ENCODE measurements around the gene DPYD.

DPYD gene

DNA sequence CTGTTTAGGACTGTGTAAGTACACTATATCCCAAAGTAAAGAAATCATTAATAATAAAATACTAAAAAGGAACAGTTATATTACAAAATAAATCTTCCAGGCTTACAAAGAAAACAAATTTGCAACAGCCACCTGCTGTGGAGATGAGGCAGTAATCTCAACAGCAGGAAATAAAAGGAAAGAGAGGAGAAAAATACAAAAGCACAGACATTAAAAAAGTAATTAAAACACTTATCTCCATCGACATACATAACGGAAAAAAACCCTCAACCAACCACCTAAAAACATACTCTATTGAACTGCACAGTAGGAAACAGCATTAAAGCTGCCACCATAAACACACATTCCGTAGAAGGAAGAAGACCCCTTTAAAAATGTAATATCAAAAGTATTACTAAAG, 317.6 kb downstream of the DPYD start:
- DNase-seq: no peak

DNA sequence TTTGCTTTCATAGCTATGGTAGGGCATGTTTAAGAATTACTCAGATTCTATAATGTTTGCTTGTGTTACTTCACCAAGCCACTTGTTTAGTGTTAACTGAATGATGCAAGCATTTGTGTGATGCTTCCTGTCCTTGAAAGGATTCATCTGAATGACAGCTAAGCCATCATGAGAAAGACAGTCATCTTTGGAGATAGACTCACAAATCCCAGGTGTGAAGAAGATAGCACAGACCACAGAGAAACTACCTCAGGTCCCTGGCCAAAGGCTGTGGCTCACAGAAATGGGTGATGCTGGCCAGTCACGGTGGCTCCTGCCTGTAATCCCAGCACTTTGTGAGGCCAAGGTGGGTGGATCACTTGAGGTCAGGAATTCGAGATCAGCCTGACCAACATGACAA, 321.4 kb downstream of the DPYD start:
- DNase-seq: no peak

DNA sequence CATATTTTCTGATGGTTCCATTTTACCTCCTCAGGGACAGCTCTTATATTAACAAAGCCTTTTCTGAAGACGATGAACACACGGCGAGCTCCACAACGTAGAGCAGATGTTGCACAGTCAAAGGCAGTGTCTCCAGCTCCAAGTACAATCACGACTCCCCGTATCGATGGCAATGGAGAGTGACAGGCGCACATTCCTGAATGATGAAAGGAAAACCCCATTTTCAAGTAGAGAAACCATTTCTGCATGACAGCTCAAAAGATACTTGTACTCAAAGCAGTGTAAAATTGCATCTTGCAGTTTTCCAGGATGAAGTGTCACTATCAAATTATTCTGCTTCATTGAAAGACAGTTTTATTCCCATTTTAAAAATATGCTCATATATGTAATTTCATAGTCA, 327.6 kb downstream of the DPYD start:
- DNase-seq: no peak

DNA sequence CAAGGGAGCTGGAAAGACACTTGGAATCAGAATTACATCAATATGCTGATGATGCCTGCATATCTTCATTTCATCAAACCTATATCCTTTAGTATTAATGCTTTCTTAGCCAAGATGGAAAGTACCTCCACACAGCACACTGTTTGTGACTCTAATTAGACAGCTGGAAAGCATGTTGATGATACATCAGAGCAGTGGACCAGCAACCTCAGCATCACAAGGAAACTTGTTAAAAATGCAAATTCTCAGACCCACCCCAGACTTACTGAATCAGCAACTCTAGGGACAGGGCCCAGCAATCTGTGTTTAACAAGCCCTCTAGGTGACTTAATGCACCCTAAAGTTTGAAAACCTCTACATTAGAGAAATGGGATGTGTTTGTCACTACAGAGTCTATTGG, 332.1 kb downstream of the DPYD start:
- DNase-seq: no peak

DNA sequence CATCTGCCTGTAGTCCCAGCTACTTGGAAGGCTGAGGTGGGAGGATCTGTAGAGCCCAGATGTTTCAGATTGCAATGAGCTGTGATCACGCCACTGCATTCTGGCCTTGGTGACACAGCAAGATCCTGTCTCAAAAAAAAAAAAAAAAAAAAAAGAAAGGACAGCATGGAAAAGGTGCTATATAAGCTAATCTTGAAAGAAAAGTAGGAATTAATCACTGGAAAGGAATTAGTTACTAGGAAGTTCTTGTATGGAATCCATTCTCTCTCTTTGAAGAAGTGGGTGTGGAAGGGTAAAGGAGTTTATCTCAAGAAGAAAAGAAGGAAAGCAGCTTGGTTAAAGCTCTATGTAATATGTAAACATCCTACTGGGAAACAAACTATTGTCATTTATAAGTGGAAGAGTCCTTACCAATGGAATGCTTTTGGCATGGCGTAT, 339.2 kb downstream of the DPYD start:
- DNase-seq: no peak

DNA sequence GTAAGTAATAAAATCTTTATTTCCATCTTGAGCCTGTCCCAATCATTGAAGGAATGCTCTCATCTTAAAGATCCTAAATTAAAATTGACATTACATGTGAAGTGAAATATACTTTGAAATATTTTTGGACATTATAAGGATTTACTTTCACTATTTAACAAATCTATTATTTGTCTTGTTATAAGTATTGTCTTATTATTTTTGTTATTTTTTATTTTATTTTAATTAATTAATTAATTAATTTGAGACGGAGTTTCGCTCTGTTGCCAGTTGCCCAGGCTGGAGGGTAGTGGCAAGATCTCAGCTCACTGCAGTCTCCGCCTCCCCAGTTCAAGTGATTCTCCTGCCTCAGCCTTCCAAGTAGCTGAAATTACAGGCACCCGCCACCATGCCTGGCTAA, 343.2 kb downstream of the DPYD start:
- DNase-seq: no peak

DNA sequence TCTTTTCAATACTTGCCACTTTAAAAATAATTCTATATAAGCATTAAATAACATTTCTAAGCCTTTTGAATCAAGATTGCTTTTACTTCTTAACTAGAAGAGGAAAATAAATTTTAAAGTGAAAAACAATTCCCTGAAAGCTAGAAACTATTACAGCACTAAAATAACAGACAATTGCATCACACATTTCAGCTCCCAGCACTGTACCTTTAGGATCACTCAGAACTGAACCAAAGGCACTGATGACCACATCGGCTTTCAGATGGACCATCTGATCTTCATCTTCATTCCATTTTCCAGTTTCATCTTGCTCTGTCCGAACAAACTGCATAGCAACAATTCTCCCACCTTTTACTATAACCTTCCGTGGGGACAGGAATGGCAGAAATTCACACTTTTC, 347.3 kb downstream of the DPYD start:
- no peak for DNase-seq

DNA sequence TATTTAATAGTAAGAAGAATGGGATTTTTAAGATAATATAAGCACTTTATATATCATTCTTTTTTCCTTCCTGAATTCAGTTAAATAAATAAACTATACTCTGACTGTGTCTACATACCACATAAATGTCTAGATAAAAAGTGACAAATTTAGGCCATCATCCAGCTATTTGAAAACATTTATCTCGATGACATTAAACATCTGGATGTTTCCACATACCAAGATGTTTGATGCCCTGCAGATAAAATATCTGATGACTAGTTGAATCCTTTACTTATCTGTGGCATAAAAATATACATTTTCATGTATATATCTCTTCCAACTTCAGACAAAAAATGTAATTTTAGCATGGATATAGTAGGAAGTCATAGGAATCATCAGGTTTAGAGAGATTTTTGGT, 348.3 kb downstream of the DPYD start:
- no peak for DNase-seq

DNA sequence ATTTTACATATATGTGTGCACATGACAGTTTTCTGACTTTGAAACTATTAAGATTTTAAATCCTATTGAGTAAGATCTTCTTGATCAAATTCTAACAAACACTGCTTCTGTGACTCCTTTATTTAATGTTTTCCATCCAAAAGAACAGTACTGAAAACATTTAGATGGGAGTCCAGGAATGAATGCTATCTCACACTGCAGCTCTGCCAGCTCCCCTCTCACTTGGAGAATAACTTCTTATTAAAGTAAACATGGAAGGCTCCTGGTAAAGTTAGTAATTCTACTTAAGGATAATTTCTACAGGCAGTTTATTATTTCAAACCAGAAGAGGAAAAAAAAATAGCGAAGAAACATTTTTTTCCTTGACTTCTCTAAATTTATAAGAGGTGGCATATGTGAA, 349.1 kb downstream of the DPYD start:
- DNase-seq: no peak

DNA sequence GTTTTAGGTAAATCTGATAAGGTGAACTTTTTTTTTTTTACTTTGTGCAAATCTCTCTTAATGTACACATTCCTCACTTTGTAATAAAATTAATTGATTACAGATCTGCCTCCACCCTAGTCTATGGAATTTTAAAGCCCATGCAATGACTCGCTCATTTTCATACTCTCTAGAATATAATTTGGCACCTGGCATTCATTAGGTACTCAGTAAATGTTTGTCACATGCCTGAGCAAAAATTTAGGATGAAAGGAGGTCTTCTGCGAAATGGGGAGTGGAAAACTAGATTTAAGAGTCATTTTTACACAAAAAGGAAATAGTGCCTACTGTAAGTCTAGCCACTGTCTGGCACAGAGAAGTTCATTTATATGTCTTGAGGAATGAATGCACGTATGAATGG, 350.1 kb downstream of the DPYD start:
- DNase-seq: no peak

DNA sequence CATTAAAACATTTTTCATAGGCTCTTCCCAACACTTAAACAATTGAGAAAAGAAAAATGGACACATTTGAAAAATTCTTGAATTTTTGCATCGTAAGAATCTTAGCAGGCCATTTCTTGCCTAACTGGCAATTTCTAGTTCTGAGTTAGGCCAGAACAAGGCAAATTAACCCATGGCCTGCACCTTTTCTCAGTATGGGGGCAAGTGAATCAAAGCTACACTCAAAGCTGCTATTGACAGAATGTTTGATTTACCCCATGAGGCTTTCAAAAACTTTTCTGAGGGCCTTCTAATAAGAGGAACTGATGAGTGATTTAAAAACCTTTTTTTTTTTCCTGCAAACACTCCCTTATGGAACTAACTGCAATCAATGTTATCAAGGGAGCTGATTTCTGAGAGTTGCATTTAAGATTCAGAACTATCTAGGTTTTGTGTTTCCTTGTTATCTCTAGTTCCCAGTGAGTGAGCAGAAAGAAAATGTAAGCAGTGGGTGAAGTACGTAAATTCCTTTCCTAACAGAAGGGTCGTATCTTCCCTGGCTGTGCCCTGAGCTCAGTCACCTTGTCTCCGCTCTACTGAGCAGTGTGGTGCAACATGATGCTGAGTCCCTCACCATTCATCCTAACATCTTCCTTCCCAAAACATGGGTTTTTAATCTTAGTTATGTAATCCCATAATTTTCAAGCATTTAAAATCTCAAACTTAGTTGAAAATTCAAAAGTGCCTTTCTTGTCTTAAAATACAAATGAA, 353.7 kb downstream of the DPYD start:
- DNase-seq: no peak

DNA sequence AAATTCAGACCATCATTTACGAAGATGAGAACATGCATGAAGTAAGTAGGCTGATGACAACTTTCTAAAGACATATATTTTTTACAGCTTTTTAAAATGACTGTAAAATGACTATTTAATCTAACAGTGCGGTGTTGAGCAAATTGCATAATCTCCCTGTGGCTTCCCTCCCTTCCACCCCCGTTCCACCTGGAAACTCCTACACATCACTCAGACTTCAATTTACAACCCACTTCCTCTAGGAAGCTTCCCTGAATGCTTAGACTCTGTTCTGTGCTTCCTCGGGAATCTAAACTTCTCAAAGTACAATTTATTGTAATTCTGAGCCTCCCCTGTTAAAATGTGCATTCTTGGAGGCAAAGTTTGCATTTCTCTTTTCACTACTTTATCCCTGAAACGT, 354.9 kb downstream of the DPYD start:
- no peak for DNase-seq

DNA sequence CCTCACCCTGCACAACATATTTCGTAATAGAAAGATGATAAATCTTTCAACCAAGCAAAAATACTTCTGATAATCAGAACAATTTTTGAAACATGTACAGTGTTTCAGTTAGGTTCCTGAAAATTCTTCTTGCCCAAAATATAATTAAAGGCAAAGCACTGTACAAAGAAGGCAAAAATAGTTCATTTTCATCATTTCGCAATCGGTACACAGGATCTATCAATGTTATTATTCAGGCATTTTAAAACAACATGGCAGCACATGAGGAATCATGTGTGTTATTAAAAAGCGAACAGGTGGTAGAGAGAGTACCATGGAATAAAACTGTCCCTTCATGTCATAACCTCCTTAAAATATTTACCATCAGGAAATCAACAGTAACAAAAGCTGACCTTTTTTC, 356.9 kb downstream of the DPYD start:
- no peak for DNase-seq

DNA sequence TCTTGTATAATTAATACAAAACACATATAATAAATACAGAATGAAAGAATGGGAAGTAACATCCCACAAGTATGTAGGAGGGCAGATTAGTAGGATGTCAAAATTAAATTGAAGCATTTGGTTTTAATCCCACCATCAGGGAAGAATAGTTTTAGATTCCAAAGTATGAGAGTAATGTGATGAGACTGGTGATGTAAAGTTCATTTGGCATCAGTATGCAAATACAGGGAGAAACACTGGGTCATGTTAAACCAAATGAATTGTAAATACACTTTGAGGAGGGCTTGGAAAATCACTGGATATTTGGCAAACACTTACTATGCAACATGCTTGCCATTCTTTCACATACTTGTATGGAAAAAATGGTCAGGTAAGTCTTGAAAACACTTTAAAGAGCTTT, 358.8 kb downstream of the DPYD start:
- DNase-seq: no peak

DNA sequence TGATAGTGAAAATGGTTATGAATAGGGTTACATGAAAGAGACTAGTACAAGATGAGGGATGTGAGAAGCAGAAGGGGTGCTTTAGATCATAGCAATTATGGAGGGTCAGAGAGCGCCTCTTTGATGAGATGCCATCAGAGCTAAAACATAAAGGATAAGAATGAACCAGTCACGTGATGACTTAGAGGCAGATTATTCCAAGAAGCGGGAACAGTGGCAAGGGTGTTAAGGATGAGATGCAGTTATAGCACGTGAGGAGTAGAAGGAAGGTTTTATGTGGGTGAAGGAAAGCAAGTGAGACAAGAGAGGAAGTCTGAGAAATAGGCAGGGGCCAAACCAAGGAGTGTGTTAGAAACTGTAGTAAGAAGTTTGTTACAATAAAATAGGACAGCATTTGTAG, 360.1 kb downstream of the DPYD start:
- no peak for DNase-seq

DNA sequence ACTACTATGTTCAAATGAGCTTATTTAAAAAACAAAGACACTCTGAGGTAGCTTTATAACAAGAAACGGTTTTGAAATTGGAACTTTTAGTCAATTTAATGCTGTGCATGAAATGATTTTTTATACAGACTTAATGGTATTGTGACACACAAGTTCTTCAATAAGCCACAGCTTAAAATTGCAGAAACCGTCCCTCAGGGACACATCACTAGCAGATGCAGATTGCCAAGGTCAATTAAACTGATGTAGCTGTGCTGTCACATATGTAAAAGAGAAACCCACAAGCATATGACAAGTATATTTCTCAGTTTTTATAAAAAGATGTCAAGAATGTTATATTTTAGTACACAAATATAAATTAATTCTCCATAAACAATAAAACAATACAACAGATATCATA, 366.9 kb downstream of the DPYD start:
- DNase-seq: no peak

DNA sequence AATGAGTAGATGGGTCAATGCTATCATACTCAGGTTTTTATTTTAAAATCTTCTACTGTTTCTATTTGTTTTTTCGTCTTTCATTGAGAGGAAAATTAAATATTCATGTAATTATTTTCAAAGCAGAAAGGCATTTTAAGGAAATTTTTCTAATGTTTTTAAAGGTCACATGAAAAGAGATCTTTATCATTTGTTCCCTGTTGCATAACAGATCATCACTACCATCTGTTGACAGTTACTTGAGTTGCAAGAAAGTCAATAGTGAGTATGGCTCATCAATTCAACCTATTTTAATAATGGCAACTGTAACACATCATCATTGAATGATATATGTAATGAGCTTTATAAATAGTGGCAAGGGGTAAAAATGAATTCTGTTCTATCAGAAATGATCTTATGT, 369.7 kb downstream of the DPYD start:
- DNase-seq: no peak

DNA sequence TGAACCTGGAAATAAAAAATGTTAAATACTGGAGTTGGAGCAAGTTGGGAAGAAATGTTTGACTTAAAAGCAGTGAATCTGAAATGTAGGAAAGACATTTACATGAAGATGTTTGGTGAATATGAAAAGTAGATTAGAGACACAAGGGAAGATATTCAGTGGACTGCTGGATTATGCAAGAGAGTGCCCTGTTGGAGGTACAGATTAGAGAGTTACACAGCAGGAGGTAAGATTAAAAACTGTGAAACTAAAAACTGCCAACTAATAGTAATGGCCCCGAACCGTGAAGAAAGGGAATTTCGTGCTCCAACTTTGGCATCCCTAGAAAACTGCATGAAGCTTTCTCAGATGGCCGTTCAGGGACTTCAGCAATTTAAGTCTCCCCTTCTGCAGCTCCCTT, 375.4 kb downstream of the DPYD start:
- no peak for DNase-seq

DNA sequence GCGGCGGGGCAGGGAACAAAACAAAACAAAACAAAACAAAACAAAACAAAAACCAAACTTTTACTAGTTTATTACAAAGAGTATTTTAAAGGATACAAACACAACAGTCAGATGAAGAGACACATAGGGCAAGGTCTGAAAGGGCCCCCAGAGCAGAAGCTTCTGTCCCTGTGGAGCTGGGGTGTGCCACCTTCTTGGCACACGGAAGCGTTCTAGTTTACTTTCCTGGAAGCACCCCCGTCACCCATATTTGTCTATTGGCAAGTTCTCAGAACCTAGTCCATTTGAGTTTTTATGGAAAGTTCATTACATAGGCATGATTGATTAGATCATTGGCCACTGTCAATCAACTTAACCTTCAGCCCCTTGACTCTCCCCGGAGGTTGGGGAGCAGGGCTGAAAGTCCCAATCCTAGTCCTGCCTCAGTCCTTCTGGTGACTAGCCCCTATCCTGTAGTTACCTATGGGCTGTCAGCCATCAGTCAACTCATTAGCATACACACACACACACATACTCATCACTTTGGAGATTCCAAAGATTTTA, 380.4 kb downstream of the DPYD start:
- DNase-seq: no peak

DNA sequence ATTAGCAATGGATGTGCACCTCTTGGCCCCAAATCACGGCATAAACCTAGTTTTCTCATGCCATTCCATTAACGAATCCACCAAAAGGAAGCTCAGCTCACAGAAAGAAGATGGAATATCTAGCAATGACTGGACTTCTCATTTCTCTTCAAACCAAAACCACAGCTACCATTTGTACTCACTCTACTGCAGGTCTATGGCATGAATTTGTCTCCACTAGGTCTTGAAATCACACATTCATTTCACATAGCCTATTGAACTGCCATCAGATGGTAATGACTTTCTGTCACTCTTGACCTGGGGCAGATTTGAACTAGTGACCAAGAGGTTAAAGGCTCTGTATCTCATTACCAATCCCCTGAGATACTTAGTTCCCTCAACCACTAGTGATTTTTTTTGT, 382.7 kb downstream of the DPYD start:
- DNase-seq: no peak

DNA sequence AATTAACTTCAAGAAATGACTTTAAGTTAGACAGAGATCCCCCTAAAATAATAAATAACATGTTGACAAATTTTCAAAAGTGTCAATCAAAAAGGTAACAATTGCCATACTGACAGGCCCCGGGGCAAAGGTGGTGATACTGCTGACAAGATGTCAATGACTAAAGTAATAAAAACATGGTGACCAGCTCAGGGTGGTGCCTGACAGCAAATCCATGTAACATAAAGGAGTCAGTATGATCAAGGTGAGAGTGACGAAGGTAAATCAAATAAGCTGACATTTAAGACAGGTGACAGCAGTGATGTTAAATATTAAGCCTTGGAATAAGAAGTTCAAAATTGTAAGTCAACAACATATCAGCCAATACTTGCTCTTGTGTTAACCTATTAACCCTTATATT, 387.5 kb downstream of the DPYD start:
- DNase-seq: no peak

DNA sequence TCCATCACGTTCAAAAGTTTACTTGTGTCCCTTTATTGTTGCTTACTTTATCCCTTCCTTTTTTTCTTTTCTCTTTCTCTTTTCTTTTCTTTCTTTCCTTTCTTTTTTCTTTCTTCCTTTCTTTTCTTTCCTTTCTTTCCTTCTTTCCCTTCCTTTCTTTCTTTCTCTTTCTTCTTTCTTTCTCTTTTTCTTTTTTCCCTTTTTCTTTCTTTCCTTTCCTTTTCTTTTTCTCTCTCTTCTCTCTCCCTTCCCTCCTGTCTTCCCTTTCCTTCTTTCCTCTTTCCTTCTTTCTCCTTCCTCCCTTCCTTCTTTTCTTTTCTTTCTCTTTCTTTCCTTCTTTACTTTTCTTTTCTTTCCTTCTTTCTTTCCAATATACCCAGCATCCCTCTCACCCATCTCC, 391.2 kb downstream of the DPYD start:
- DNase-seq: no peak

DNA sequence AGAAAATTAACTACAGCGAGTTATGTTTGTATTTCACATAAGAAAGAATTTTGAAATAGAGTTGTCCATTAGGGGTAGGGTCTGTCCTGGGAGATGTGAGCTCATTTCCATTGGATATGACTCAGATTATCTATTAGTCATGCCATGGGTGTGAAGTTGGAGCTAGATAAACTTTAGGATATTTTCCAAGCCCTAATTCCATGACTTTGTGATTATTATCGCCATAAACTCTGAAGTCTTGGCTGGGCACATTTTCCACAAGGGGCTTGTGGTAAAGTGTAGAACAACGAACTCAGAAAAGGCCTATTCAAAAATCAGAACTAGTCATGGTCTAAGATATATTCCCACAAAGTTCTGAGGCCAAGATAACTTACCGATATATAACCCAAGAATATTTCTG, 396.6 kb downstream of the DPYD start:
- no peak for DNase-seq

DNA sequence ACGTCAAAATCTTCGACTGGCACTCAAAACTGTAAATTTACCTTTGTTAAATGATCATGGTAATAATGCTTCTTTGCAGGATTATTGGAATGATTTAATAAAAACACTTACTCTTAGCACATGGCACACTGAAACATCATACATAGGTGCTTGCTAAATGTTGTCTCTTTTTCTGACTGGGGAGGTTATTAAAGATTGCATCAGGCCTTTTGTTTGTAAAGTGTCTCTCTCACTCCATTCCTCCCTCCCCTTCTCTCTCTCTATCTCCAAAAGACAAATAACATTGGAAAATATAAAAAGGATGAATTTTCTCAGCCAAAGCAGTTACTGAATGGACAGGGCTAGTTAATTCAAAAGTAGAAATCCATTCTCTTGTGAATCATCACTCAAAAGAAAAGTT, 404.2 kb downstream of the DPYD start:
- no peak for DNase-seq

DNA sequence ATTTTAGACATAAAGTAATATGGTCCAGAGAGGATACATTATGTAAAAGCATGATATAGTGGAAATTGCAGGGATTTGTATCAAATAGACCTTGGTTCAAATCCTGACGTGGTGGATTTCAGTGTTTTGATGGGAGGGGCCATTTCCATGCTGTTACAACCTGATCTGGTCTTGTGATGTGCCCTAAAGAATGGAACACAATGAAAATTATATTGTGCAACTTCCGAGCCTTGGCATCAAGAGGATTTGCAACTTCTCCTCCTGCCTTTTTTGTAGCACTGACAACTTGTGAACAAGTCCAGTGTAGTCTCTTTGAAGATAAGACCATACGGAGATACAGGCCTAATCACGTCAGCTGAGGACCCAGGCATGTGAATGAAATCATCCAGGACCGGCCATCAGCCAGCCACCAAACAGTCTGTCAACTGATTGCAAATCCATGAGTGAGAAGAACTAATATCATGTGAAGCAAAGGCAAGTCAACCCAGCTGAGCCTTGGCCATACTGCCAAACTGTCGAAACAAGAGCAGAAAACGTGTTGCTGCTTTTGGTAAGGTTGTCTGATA, 412.1 kb downstream of the DPYD start:
- DNase-seq: no peak
